ENCODE data around the gene EDC4.

Gene EDC4

GRCh38 chr16:67930191-67930590, 57.3 kb downstream of the EDC4 start:
- no peak for DNase-seq (ENCODE audit: low read depth in 3 of 3)

GRCh38 chr16:67930678-67931211, 57.9 kb downstream of the EDC4 start:
- no peak for DNase-seq (ENCODE audit: low read depth in 3 of 3)

Measured in stimulated activated CD4-positive, alpha-beta T cell treated with anti-CD3 and anti-CD28 coated beads, TNF-alpha, amount 100 ng/mL, for 24 hours (primary cell).